ENCODE measurements around the gene CPNE8. TPM values are rescaled to one million over a fixed set of nuclear protein-coding genes. Genes with fewer than 3 reads are reported as not detected.

CPNE8 gene
- total RNA-seq, 4 donors from 2014 or later, result 12.1 to 38.3 (median 13.4) TPM

DNA sequence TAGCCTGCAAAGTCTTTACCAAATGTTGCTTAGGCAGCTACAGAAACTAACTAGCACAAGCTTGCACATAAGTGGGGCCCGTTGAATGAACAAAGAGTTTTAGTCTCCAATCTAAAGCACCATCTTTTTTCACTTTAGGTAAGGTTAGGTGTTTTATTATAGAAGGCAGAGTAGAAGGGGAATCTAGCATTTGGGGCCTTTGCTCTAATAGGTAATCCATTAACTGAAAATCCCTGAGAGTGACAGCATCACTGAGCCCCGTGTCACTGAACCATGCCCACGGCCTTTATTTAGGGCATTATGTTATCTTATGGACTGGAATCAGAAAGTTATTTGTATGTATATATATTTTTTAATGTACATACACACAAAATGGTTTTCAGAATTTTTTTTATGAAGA lies 25.1 kb downstream of the CPNE8 start:
- WGBS, result 86% methylated on average over 3 of the region's 3 CpGs
- H3K4me1 ChIP-seq, result peaks cover 4% of the 10 kb centered on the region
- no peak for DNase-seq (ENCODE audit: low spot score in 2 of 2)
- no peak overlapping the region for H3K4me3 ChIP-seq
- no peaks in the 10 kb centered on the region for H3K27me3 ChIP-seq
- TF ChIP-seq EP300 (IDR thresholded peaks at IDR 0.05) (no peak), POLR2AphosphoS5 (IDR thresholded peaks at IDR 0.05) (no peak), CTCF (IDR thresholded peaks at IDR 0.05) (no peak), POLR2A (IDR thresholded peaks at IDR 0.05) (no peak)
- no peaks in the 10 kb centered on the region for H3K9me3 ChIP-seq
- no peaks in the 10 kb centered on the region for H3K36me3 ChIP-seq
- no peak overlapping the region for H3K27ac ChIP-seq

DNA sequence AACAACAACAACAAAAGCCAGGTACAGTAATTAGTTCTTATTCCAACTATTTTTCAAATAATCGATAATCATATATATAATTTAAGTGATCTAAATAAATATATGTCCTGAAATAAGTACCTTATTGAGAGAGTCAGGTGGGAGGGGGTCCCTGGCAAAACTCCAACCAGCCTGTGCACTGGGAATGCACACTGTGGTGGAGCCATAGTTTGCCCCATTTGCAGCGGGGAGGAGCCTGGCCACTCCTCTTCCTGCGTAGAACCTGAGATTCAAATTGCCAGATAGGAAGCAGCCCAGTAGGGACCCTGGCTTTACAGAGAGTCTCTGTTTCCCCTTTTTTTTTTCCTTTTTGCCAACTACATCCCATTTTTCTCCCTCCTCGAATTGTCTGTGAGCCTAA lies 26.4 kb downstream of the CPNE8 start:
- H3K9me3 ChIP-seq, result no peaks in the 10 kb centered on the region
- peaks cover 4% of the 10 kb centered on the region for H3K4me1 ChIP-seq
- no peak for DNase-seq (ENCODE audit: low spot score in 2 of 2)
- no peaks in the 10 kb centered on the region for H3K36me3 ChIP-seq
- no peaks in the 10 kb centered on the region for H3K27me3 ChIP-seq
- no peak overlapping the region for H3K4me3 ChIP-seq
- TF ChIP-seq POLR2A (IDR thresholded peaks at IDR 0.05), result no peak
- no peak for TF ChIP-seq EP300 (IDR thresholded peaks at IDR 0.05)
- TF ChIP-seq CTCF (IDR thresholded peaks at IDR 0.05), result no peak
- no peak for TF ChIP-seq POLR2AphosphoS5 (IDR thresholded peaks at IDR 0.05)
- 95% methylated on average over 4 of the region's 4 CpGs for WGBS
- no peak overlapping the region for H3K27ac ChIP-seq

GRCh38 chr12:38878333-38878705 lies 27.1 kb downstream of the CPNE8 start:
- no peak for DNase-seq (ENCODE audit: low spot score in 2 of 2)
- Histone ChIP-seq H3K27ac (no peak overlapping the region), H3K9me3 (no peaks in the 10 kb centered on the region), H3K4me1 (no peaks in the 10 kb centered on the region), H3K27me3 (no peaks in the 10 kb centered on the region), H3K36me3 (no peaks in the 10 kb centered on the region), H3K4me3 (no peak overlapping the region)
- TF ChIP-seq POLR2A (IDR thresholded peaks at IDR 0.05), result no peak
- TF ChIP-seq POLR2AphosphoS5 (IDR thresholded peaks at IDR 0.05), result no peak
- TF ChIP-seq EP300 (IDR thresholded peaks at IDR 0.05), result no peak
- no peak for TF ChIP-seq CTCF (IDR thresholded peaks at IDR 0.05)
- WGBS, result 83% methylated on average over 2 of the region's 2 CpGs

DNA sequence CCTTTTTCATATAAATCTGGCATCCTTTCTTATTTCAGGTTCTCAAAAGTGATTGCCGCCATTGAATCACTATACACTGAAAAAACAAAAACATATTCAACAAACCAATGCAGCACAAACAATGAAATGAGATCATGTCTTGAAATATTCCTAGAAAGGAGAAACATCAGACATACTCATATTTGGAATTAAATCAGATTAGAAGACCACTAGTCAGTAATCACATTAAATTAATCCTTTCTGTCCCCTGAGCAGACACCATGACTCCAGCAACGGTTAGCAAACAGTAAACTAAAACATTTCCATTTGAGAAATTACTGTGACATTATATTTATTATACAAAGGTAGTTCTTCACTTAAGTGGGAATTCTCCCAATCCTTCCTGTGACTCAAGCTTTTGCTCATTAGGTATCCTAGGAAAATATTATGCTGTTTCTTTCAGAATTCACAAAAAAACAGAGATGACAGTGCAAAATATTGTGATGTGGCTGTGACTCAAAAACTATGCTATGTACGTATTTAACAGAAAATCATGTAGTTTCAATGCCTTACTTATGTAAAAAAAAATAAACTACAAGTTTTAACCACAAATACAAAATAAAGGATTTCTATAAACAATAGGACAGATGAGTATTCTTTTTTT lies 29.7 kb downstream of the CPNE8 start:
- WGBS, result 87% methylated on average over 3 of the region's 3 CpGs
- no peak overlapping the region for H3K4me3 ChIP-seq
- H3K9me3 ChIP-seq, result no peaks in the 10 kb centered on the region
- no peaks in the 10 kb centered on the region for H3K27me3 ChIP-seq
- H3K27ac ChIP-seq, result no peak overlapping the region
- no peak for DNase-seq (ENCODE audit: low spot score in 2 of 2)
- no peaks in the 10 kb centered on the region for H3K36me3 ChIP-seq
- H3K4me1 ChIP-seq, result no peaks in the 10 kb centered on the region
- TF ChIP-seq POLR2A (IDR thresholded peaks at IDR 0.05) (no peak), POLR2AphosphoS5 (IDR thresholded peaks at IDR 0.05) (no peak), EP300 (IDR thresholded peaks at IDR 0.05) (no peak), CTCF (IDR thresholded peaks at IDR 0.05) (no peak)

DNA sequence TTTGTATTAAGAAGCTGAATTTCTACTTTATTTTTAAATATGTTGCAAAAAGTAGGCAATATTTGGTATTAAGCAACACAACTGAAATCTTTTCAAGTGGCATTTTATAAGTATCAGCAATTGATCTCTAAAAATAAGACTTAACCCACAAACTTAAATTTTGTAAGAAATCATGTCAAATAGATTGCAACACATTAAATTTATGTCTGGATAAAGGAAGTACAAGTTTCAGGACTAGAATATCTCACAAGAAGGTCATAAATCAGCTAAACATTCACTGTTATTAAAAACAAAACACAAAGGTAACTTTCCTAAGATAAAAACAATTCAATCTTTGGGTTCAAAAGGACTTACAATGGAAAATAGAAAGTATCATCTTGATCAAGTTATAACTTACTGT lies 32.8 kb downstream of the CPNE8 start:
- TF ChIP-seq EP300 (IDR thresholded peaks at IDR 0.05), result no peak
- no peak for TF ChIP-seq CTCF (IDR thresholded peaks at IDR 0.05)
- TF ChIP-seq POLR2AphosphoS5 (IDR thresholded peaks at IDR 0.05), result no peak
- no peak for TF ChIP-seq POLR2A (IDR thresholded peaks at IDR 0.05)
- Histone ChIP-seq H3K4me1 (no peaks in the 10 kb centered on the region), H3K27me3 (no peaks in the 10 kb centered on the region), H3K9me3 (no peaks in the 10 kb centered on the region), H3K4me3 (no peak overlapping the region), H3K27ac (no peak overlapping the region), H3K36me3 (no peaks in the 10 kb centered on the region)
- DNase-seq (ENCODE audit: low spot score in 2 of 2), result no peak
